Measurements from ENCODE around the gene CDCA3.

Gene CDCA3

GRCh38 chr12:6827437-6827911 lies 23.6 kb downstream of the CDCA3 start:
- H3K9me3 ChIP-seq: no peaks in the 10 kb centered on the region
- H3K4me1 ChIP-seq: peaks cover 10% of the 10 kb centered on the region
- H3K4me3 ChIP-seq (ENCODE audit: low read depth, low read length): peak overlapping the region; percentile 42
- no peak for TF ChIP-seq CTCF (IDR thresholded peaks at IDR 0.05; ENCODE audit: low read depth, low read length)
- DNase-seq: peak; percentile 96
- H3K36me3 ChIP-seq: peaks cover 28% of the 10 kb centered on the region
- no peaks in the 10 kb centered on the region for H3K27me3 ChIP-seq

- H3K4me1 ChIP-seq: peaks cover 10% of the 10 kb centered on the region
- H3K36me3 ChIP-seq: peaks cover 22% of the 10 kb centered on the region
- H3K9me3 ChIP-seq: no peaks in the 10 kb centered on the region
- H3K27me3 ChIP-seq: no peaks in the 10 kb centered on the region
- DNase-seq: no peak
- TF ChIP-seq CTCF (IDR thresholded peaks at IDR 0.05; ENCODE audit: low read depth, low read length): no peak
- H3K4me3 ChIP-seq (ENCODE audit: low read depth, low read length): no peak overlapping the region
Measured at GRCh38 chr12:6826734-6827436, 24.2 kb downstream of the CDCA3 start.

GRCh38 chr12:6826125-6826733 lies 24.9 kb downstream of the CDCA3 start:
- Histone ChIP-seq H3K4me3 (ENCODE audit: low read depth, low read length) (no peak overlapping the region), H3K27me3 (no peaks in the 10 kb centered on the region), H3K36me3 (peaks cover 16% of the 10 kb centered on the region), H3K4me1 (peaks cover 10% of the 10 kb centered on the region), H3K9me3 (no peaks in the 10 kb centered on the region)
- TF ChIP-seq CTCF (IDR thresholded peaks at IDR 0.05; ENCODE audit: low read depth, low read length): no peak
- DNase-seq: no peak

GRCh38 chr12:6825398-6826124 lies 25.5 kb downstream of the CDCA3 start:
- no peaks in the 10 kb centered on the region for H3K9me3 ChIP-seq
- H3K27me3 ChIP-seq: no peaks in the 10 kb centered on the region
- H3K36me3 ChIP-seq: peaks cover 9% of the 10 kb centered on the region
- TF ChIP-seq CTCF (IDR thresholded peaks at IDR 0.05; ENCODE audit: low read depth, low read length): peak; percentile 96
- peak; percentile 89 for DNase-seq
- H3K4me3 ChIP-seq (ENCODE audit: low read depth, low read length): peak overlapping the region; percentile 23; the same call in 1 of the 2 replicates
- H3K4me1 ChIP-seq: peaks cover 16% of the 10 kb centered on the region

GRCh38 chr12:6824901-6825381 lies 26.1 kb downstream of the CDCA3 start:
- no peak for TF ChIP-seq CTCF (IDR thresholded peaks at IDR 0.05; ENCODE audit: low read depth, low read length)
- Histone ChIP-seq H3K4me1 (peaks cover 23% of the 10 kb centered on the region), H3K4me3 (ENCODE audit: low read depth, low read length) (no peak overlapping the region), H3K36me3 (peaks cover 4% of the 10 kb centered on the region; the same call in 1 of the 2 replicates), H3K9me3 (no peaks in the 10 kb centered on the region), H3K27me3 (no peaks in the 10 kb centered on the region)
- DNase-seq: no peak

Data from BE2C (cell line).